ENCODE measurements around the gene STOML1.
A peak's percentile ranks its signal among the peaks of the same experiment; 100 is the strongest.

The STOML1 gene

GRCh38 chr15:74008901-74009300, 16.8 kb upstream of the STOML1 start:
- Mint-ChIP-seq H3K27ac (peak overlapping the region in 1 of 3 experiments; percentile 71), H3K4me3 (no peak overlapping the region), H3K4me1 (peaks cover 30% of the 10 kb centered on the region), H3K36me3 (ENCODE audit: low read depth) (peaks cover 51% of the 10 kb centered on the region), H3K27me3 (ENCODE audit: low read depth) (no peaks in the 10 kb centered on the region), H3K9me3 (peaks cover 3% of the 10 kb centered on the region)
- TF ChIP-seq CTCF (IDR thresholded peaks at IDR 0.05; ENCODE audit: unreplicated experiment in 3 of 3): no peak

- H3K36me3 Mint-ChIP-seq (ENCODE audit: low read depth): peaks cover 53% of the 10 kb centered on the region
Measured at GRCh38 chr15:74007820-74008371, 15.8 kb upstream of the STOML1 start.

GRCh38 chr15:74006774-74007639, 14.9 kb upstream of the STOML1 start:
- Mint-ChIP-seq H3K27me3 (ENCODE audit: low read depth) (no peaks in the 10 kb centered on the region), H3K4me3 (no peak overlapping the region), H3K36me3 (ENCODE audit: low read depth) (peaks cover 53% of the 10 kb centered on the region), H3K4me1 (peaks cover 30% of the 10 kb centered on the region), H3K27ac (peak overlapping the region; percentile 18 to 71 (median 47)), H3K9me3 (peaks cover 2% of the 10 kb centered on the region)
- TF ChIP-seq CTCF (IDR thresholded peaks at IDR 0.05; ENCODE audit: unreplicated experiment in 3 of 3): no peak

More at GRCh38 chr15:74007820-74008371, 15.8 kb upstream of the STOML1 start:
- Mint-ChIP-seq H3K4me3 (no peak overlapping the region), H3K4me1 (peaks cover 30% of the 10 kb centered on the region), H3K27me3 (ENCODE audit: low read depth) (no peaks in the 10 kb centered on the region), H3K27ac (peak overlapping the region in 2 of 3 experiments; percentile 47 to 71), H3K9me3 (peaks cover 5% of the 10 kb centered on the region)
- TF ChIP-seq CTCF (IDR thresholded peaks at IDR 0.05; ENCODE audit: unreplicated experiment in 3 of 3): no peak

- Mint-ChIP-seq H3K36me3 (ENCODE audit: low read depth) (peaks cover 13% of the 10 kb centered on the region), H3K27me3 (ENCODE audit: low read depth) (no peaks in the 10 kb centered on the region), H3K9me3 (no peaks in the 10 kb centered on the region), H3K4me3 (no peak overlapping the region), H3K27ac (no peak overlapping the region), H3K4me1 (peaks cover 32% of the 10 kb centered on the region)
- TF ChIP-seq CTCF (IDR thresholded peaks at IDR 0.05; ENCODE audit: unreplicated experiment in 3 of 3): no peak
Measured at GRCh38 chr15:73997986-73998385, 5.9 kb upstream of the STOML1 start.

GRCh38 chr15:73996939-73997338, 4.8 kb upstream of the STOML1 start:
- Mint-ChIP-seq H3K27me3 (ENCODE audit: low read depth) (no peaks in the 10 kb centered on the region), H3K4me1 (peaks cover 39% of the 10 kb centered on the region), H3K9me3 (no peaks in the 10 kb centered on the region), H3K36me3 (ENCODE audit: low read depth) (peaks cover 8% of the 10 kb centered on the region), H3K4me3 (peak overlapping the region; percentile 43 to 92 (median 67)), H3K27ac (peak overlapping the region in 2 of 3 experiments; percentile 8 to 13)
- no peak for TF ChIP-seq CTCF (IDR thresholded peaks at IDR 0.05; ENCODE audit: unreplicated experiment in 3 of 3)

All from nephron (organoid).